NAMALWA (cell line): Measurements from ENCODE around the gene TSPAN18.

Experiments
- DNase-seq: peaks from one replicate; pipeline ENCODE4 v3.0.0-alpha.2; 2015; ENCODE audit warnings: low spot score

The TSPAN18 gene

GRCh38 chr11:44737245-44738085 lies 10.7 kb downstream of the TSPAN18 start:
- no peak for DNase-seq

GRCh38 chr11:44738791-44739190 lies 12.0 kb downstream of the TSPAN18 start:
- no peak for DNase-seq

GRCh38 chr11:44740967-44741366 lies 14.2 kb downstream of the TSPAN18 start:
- DNase-seq: no peak

GRCh38 chr11:44741976-44742375 lies 15.2 kb downstream of the TSPAN18 start:
- no peak for DNase-seq

- no peak for DNase-seq
Measured at GRCh38 chr11:44742508-44743246, 15.9 kb downstream of the TSPAN18 start.

- DNase-seq: no peak
Measured at GRCh38 chr11:44743326-44743725, 16.6 kb downstream of the TSPAN18 start.

GRCh38 chr11:44743959-44744557 lies 17.3 kb downstream of the TSPAN18 start:
- DNase-seq: no peak

- no peak for DNase-seq
Measured at GRCh38 chr11:44746894-44747293, 20.1 kb downstream of the TSPAN18 start.

- DNase-seq: no peak
Measured at GRCh38 chr11:44747316-44747715, 20.6 kb downstream of the TSPAN18 start.

GRCh38 chr11:44747836-44748235 lies 21.1 kb downstream of the TSPAN18 start:
- no peak for DNase-seq

- DNase-seq: no peak
Measured at GRCh38 chr11:44748606-44749005, 21.8 kb downstream of the TSPAN18 start.

GRCh38 chr11:44749189-44749588 lies 22.4 kb downstream of the TSPAN18 start:
- no peak for DNase-seq

- no peak for DNase-seq
Measured at GRCh38 chr11:44750551-44751465, 24.0 kb downstream of the TSPAN18 start.

- no peak for DNase-seq
Measured at GRCh38 chr11:44752300-44752699, 25.5 kb downstream of the TSPAN18 start.

GRCh38 chr11:44752713-44753112 lies 26.0 kb downstream of the TSPAN18 start:
- DNase-seq: no peak

- no peak for DNase-seq
Measured at GRCh38 chr11:44753961-44754645, 27.3 kb downstream of the TSPAN18 start.

- no peak for DNase-seq
Measured at GRCh38 chr11:44754876-44755555, 28.3 kb downstream of the TSPAN18 start.

- DNase-seq: no peak
Measured at GRCh38 chr11:44755556-44756523, 29.1 kb downstream of the TSPAN18 start.

- no peak for DNase-seq
Measured at GRCh38 chr11:44758983-44759382, 32.2 kb downstream of the TSPAN18 start.
